NCI-H82 treated with DMSO at 0.1 percent for 48 hours (cell line): ENCODE data around the gene MRPL34.
A peak's percentile ranks its signal among the peaks of the same experiment; 100 is the strongest.

Source experiments
- DNase-seq: peaks from one replicate; lab custom pipeline; 2025; ENCODE audit not compliant: unreplicated experiment; lab: John Stamatoyannopoulos, UW

The MRPL34 gene

DNA sequence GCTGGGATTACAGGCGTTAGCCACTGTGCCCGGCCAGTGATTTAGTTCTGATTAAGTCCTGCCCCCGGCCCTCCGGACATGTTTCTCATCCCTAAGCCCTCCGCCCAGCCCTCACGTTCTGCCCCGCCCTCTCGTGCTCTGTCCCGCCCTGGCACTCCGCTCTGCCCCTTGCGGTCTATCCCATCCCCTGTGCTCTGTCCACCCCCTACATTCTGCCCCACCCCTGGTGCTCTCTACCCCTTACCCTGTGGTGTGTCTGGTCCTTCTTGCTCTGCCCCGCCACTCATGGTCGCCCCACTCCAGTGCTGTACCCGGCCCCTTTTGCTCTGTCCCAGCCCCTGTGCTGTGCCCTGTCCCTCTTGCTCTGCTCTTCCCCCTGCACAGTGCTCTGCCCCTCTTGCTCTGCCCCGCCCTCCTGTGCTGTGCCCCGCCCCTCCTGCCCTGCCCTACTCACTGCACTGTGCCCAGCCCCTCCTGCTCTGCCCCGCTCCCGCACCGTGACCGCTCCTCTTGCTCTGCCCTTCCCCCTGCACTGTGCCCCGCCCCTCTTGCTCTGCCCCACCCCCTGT lies 34.7 kb downstream of the MRPL34 start:
- DNase-seq, result no peak

GRCh38 chr19:17340871-17341357 lies 35.2 kb downstream of the MRPL34 start:
- no peak for DNase-seq

- DNase-seq, result no peak
Observed at GRCh38 chr19:17341386-17341785, 35.7 kb downstream of the MRPL34 start.

DNA sequence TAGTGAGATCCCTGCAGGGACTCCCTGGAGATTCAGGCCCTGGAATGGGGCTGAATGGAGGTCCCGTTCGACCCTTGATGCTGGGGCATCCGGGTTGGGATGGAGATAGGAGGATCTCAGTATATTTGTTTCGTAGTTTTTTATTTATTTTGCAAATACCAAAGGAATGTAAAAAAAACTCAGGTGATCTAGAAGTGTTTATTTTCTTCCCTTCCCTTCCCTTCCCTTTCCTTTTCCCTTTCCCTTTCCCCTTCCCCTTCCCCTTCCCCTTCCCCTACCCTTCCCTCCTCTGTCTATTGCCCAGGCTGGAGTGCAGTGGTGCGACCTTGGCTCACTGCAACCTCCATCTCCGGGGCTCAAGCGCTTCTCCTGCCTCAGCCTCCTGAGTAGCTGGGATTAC lies 36.2 kb downstream of the MRPL34 start:
- DNase-seq, result no peak

GRCh38 chr19:17346109-17346671 lies 40.5 kb downstream of the MRPL34 start:
- DNase-seq, result peak; percentile 58

GRCh38 chr19:17347361-17347760 lies 41.7 kb downstream of the MRPL34 start:
- no peak for DNase-seq

DNA sequence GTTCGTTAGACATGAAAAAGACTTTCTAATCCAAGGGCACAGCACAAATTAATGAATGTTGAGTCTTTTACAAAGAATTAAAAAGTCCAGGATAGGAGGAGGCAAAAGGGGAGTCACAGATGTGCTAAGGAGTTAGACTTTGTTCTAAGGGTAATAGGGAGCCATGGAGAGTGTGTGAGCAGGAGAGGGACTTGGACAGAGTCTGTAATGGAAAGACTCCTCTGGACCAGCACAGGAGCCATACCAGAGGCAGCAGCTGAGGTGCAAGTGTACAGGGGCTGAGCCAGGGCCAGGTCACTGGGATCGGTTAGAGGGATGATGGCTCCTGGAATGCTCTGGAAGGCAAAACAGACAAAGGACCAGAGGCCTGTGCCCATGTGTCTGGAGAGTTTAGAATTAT lies 42.2 kb downstream of the MRPL34 start:
- DNase-seq, result no peak

DNA sequence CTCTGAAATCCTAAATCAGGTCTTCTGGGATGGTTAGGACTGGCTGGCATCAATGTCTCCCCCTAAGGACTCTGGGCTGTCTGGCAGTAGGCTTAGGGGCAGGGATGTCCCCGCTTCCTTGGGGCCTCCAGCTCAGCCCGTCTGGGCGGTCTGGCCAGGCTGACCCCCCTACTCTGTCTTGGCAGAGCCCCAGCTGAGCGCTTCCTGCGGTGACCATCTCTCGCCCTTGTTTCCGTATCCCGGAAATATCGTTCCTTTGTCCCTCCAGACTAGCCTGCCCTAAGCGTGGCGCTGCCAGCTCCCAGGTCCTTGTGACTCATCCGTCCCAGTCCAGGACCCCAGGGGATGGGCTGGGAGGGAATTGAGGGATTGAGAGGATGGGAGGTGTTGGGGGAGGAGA lies 43.0 kb downstream of the MRPL34 start:
- DNase-seq, result no peak

- DNase-seq, result no peak
Observed at GRCh38 chr19:17351815-17352435, 46.3 kb downstream of the MRPL34 start.

GRCh38 chr19:17352608-17353280 lies 47.1 kb downstream of the MRPL34 start:
- no peak for DNase-seq

DNA sequence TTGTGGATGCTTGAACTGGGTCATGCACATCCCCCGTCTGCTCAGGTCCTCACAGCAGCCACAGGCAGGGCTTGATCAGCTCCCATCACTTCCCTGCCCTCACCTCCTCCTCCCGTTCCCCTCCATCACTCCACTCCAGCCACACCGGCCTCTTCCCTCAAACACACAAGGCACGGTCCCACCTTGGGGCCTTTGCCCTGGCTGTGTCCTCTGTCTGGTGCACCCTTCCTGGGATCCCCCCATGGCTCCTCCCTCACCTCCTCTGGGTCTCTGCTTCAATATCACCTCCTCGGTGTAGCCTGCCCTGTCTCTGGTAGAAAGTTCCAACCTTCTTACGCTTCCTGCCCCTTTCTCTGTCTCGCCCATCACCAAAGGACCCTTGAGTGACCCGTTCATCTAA lies 47.7 kb downstream of the MRPL34 start:
- DNase-seq, result no peak
